WTC11 (cell line): ENCODE results near the gene DNASE1L3. TPM values are rescaled to one million over a fixed set of nuclear protein-coding genes. Genes with fewer than 3 reads are reported as not detected.

Source experiments
- ATAC-seq: fragments of 200-7000 bp; cut with Tn5 transposase; 2 replicates; pipeline ENCODE4 v1.10.0; 2021; ENCODE audit warnings: mild to moderate bottlenecking, moderate library complexity
- CTCF ChIA-PET: fragments of 300-600 bp; sonication (Branson Sonifier 250); formaldehyde crosslinking; loops from one replicate; lab custom pipeline; 2021; ENCODE audit warnings: antibody characterized with exemption; lab: Charles Lee
- POLR2A ChIA-PET: fragments of 350-600 bp; sonication (Branson Sonifier 250); formaldehyde crosslinking; loops from one replicate; lab custom pipeline; 2021; ENCODE audit warnings: antibody characterized with exemption; lab: Charles Lee
- DNase-seq: peaks from one replicate; pipeline ENCODE4 v3.0.0; 2021; ENCODE audit warnings: low spot score
- H3K27ac Mint-ChIP-seq: 2 replicates; pipeline ENCODE4 v1.8.0; 2021; ENCODE audit warnings: mixed read lengths
- H3K27me3 Mint-ChIP-seq: 2 replicates; pipeline ENCODE4 v1.8.0; 2021; ENCODE audit warnings: low read depth, mild to moderate bottlenecking, moderate library complexity, mixed read lengths
- H3K36me3 Mint-ChIP-seq: 2 replicates; pipeline ENCODE4 v1.8.0; 2021; ENCODE audit warnings: mixed read lengths
- H3K4me1 Mint-ChIP-seq: 2 replicates; pipeline ENCODE4 v1.8.0; 2022; ENCODE audit warnings: mixed read lengths
- H3K4me3 Mint-ChIP-seq: 2 replicates; pipeline ENCODE4 v1.8.0; 2021; ENCODE audit warnings: mild to moderate bottlenecking, moderate library complexity, mixed read lengths
- H3K9me3 Mint-ChIP-seq: 2 replicates; pipeline ENCODE4 v1.8.0; 2021; ENCODE audit warnings: mixed read lengths
- EMX1 ChIP-seq: fragments of 250-450 bp; sonication (Bioruptor Pico); IDR thresholded peaks from 2 replicates; pipeline ENCODE4 v1.8.0; 2021; ENCODE audit warnings: mild to moderate bottlenecking
- ESRRA ChIP-seq: sonication (generic); formaldehyde crosslinking; IDR thresholded peaks from 2 replicates; pipeline ENCODE4 v1.8.1; 2022; ENCODE audit warnings: mild to moderate bottlenecking, missing genetic modification reagents, borderline replicate concordance
- GABPB1 ChIP-seq: sonication (generic); formaldehyde crosslinking; IDR thresholded peaks from 2 replicates; pipeline ENCODE4 v1.8.1; 2023; ENCODE audit warnings: mild to moderate bottlenecking, missing genetic modification reagents
- JAZF1 ChIP-seq: fragments of 250-450 bp; sonication (Bioruptor Pico); IDR thresholded peaks from 2 replicates; pipeline ENCODE4 v1.9.0; 2021; ENCODE audit warnings: moderate library complexity, mild to moderate bottlenecking, inconsistent platforms
- MYBL2 ChIP-seq: sonication (generic); formaldehyde crosslinking; IDR thresholded peaks from 2 replicates; pipeline ENCODE4 v1.8.1; 2023; ENCODE audit warnings: mild to moderate bottlenecking, moderate library complexity, missing genetic modification reagents
- TCF7 ChIP-seq: sonication (generic); formaldehyde crosslinking; IDR thresholded peaks from 2 replicates; pipeline ENCODE4 v1.8.0; 2022; ENCODE audit warnings: mild to moderate bottlenecking, low read depth, missing genetic modification reagents, moderate library complexity
- TEAD1 ChIP-seq: sonication (generic); formaldehyde crosslinking; IDR thresholded peaks from 2 replicates; pipeline ENCODE4 v1.8.0; 2022; ENCODE audit warnings: mild to moderate bottlenecking, missing genetic modification reagents
- ZNF138 ChIP-seq: sonication (generic); formaldehyde crosslinking; conservative IDR thresholded peaks from 2 replicates; pipeline ENCODE4 v1.8.1; 2022; ENCODE audit warnings: mild to moderate bottlenecking, moderate library complexity, missing genetic modification reagents
- ZNF263 ChIP-seq: sonication (generic); formaldehyde crosslinking; IDR thresholded peaks from 2 replicates; pipeline ENCODE4 v1.8.1; 2022; ENCODE audit warnings: low read depth, mild to moderate bottlenecking, moderate library complexity, missing genetic modification reagents
- ZNF317 ChIP-seq: sonication (generic); formaldehyde crosslinking; IDR thresholded peaks from 2 replicates; pipeline ENCODE4 v1.8.1; 2023; ENCODE audit warnings: low read depth, mild to moderate bottlenecking, moderate library complexity, missing genetic modification reagents, borderline replicate concordance
- total RNA-seq: library from RNA; stranded (reverse); gene quantifications from 3 replicates; pipeline ENCODE4 v1.2.3, GENCODE V29; 2021
- TF ChIP-seq, protein P1 (sequence below): sonication (generic); formaldehyde crosslinking; IDR thresholded peaks from 2 replicates; pipeline ENCODE4 v1.8.0; 2022; ENCODE audit warnings: mild to moderate bottlenecking, missing genetic modification reagents
- TF ChIP-seq, protein P2 (sequence below): sonication (generic); formaldehyde crosslinking; IDR thresholded peaks from 2 replicates; pipeline ENCODE4 v1.8.1; 2022; ENCODE audit warnings: mild to moderate bottlenecking, moderate library complexity, missing genetic modification reagents
- TF ChIP-seq, protein P3 (sequence below): sonication (generic); formaldehyde crosslinking; conservative IDR thresholded peaks from 2 replicates; pipeline ENCODE4 v1.8.1; 2022; ENCODE audit warnings: mild to moderate bottlenecking, missing genetic modification reagents
- TF ChIP-seq, protein P4 (sequence below): sonication (generic); formaldehyde crosslinking; IDR thresholded peaks from 2 replicates; pipeline ENCODE4 v1.8.1; 2023; ENCODE audit warnings: mild to moderate bottlenecking, missing genetic modification reagents, moderate library complexity
- TF ChIP-seq, protein P5 (sequence below): sonication (generic); formaldehyde crosslinking; IDR thresholded peaks from 2 replicates; pipeline ENCODE4 v1.8.1; 2023; ENCODE audit warnings: mild to moderate bottlenecking, missing genetic modification reagents, borderline replicate concordance
- TF ChIP-seq, protein P6 (sequence below): sonication (generic); formaldehyde crosslinking; IDR thresholded peaks from 2 replicates; pipeline ENCODE4 v1.8.1; 2022; ENCODE audit warnings: low read depth, missing genetic modification reagents, borderline replicate concordance

DNASE1L3 gene
- total RNA-seq, 1 experiment from 2014 or later: not detected

DNA sequence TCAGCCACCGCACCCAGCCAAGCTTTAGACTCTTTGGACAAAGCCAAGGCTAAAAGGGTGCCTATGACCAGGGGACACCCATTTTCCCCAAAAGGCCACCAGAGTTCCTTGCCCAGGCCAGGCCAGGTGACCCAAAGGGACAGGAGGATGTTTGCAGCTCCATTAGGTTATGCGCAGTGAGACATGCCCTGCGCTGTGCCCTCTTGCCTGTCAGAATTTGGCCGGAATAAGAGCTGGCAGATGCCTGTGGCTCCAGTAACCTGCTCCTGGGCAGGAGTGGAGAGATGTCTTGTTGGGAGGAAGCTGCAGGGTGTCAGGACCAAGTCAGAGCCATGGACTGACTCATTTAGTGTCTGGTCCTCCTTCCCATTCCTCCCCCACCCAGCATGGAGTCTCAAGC, 20.5 kb downstream of the DNASE1L3 start:
- Mint-ChIP-seq H3K4me1 (peaks cover 16% of the 10 kb centered on the region), H3K27ac (no peak overlapping the region), H3K27me3 (no peaks in the 10 kb centered on the region), H3K4me3 (no peak overlapping the region)
- no peak for DNase-seq
- POLR2A ChIA-PET: interaction anchor here (1.7 kb wide), 1 partner anchor 116 kb away, joined by 4 read pairs; the partner anchor contains the start of genes HTD2 and RPP14
- no peak for ATAC-seq
- no peak for TF ChIP-seq JAZF1 (CRISPR knock-in tag)
- TF ChIP-seq ZNF263: no peak
- TF ChIP-seq ESRRA (CRISPR knock-in tag): no peak
- TF ChIP-seq, all 79 proteins: peak for 0
- CTCF ChIA-PET: interaction anchor here (1.3 to 8.1 kb wide), 6 partner anchors 13 to 123 kb away, joined by 3 to 126 read pairs (median 82); partner anchors contain the start of genes HTD2 and RPP14
- H3K9me3 Mint-ChIP-seq: no peaks in the 10 kb centered on the region
- H3K36me3 Mint-ChIP-seq: no peaks in the 10 kb centered on the region

DNA sequence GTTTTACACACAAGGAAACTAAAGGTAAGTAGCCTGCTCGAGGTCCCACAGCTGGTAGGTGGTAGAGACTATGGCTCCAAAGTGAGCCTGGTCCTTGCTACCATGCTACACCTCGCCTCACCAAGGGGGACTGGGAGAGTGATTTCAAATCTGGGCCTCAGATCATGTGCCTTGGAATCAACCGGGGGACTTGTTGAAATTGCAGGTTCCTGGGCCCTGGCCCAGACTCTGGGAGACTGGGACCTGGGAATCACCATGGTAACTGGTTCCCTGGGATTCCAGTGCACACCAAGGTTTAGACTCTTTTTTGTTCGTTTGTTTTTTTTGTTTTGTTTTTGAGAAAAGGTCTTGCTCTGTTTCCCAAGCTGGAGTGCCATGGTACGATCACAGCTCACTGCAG, 21.1 kb downstream of the DNASE1L3 start:
- H3K36me3 Mint-ChIP-seq: no peaks in the 10 kb centered on the region
- peaks cover 16% of the 10 kb centered on the region for H3K4me1 Mint-ChIP-seq
- H3K27me3 Mint-ChIP-seq: no peaks in the 10 kb centered on the region
- H3K27ac Mint-ChIP-seq: no peak overlapping the region
- H3K4me3 Mint-ChIP-seq: no peak overlapping the region
- ChIA-PET CTCF (interaction anchor here (1.3 to 8.1 kb wide), 6 partner anchors 12 to 124 kb away, joined by 3 to 126 read pairs (median 82); partner anchors contain the start of genes HTD2 and RPP14), POLR2A (interaction anchor here (1.7 kb wide), 1 partner anchor 116 kb away, joined by 4 read pairs; the partner anchor contains the start of genes HTD2 and RPP14)
- ATAC-seq (no peak), DNase-seq (no peak)
- no peaks in the 10 kb centered on the region for H3K9me3 Mint-ChIP-seq
- TF ChIP-seq ZNF138 (CRISPR knock-in tag) (no peak), EMX1 (CRISPR knock-in tag) (no peak)
- TF ChIP-seq, protein P1, sequence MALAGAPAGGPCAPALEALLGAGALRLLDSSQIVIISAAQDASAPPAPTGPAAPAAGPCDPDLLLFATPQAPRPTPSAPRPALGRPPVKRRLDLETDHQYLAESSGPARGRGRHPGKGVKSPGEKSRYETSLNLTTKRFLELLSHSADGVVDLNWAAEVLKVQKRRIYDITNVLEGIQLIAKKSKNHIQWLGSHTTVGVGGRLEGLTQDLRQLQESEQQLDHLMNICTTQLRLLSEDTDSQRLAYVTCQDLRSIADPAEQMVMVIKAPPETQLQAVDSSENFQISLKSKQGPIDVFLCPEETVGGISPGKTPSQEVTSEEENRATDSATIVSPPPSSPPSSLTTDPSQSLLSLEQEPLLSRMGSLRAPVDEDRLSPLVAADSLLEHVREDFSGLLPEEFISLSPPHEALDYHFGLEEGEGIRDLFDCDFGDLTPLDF (CRISPR knock-in tag): no peak
- TF ChIP-seq, protein P2, sequence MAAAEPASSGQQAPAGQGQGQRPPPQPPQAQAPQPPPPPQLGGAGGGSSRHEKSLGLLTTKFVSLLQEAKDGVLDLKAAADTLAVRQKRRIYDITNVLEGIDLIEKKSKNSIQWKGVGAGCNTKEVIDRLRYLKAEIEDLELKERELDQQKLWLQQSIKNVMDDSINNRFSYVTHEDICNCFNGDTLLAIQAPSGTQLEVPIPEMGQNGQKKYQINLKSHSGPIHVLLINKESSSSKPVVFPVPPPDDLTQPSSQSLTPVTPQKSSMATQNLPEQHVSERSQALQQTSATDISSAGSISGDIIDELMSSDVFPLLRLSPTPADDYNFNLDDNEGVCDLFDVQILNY (CRISPR knock-in tag): no peak

DNA sequence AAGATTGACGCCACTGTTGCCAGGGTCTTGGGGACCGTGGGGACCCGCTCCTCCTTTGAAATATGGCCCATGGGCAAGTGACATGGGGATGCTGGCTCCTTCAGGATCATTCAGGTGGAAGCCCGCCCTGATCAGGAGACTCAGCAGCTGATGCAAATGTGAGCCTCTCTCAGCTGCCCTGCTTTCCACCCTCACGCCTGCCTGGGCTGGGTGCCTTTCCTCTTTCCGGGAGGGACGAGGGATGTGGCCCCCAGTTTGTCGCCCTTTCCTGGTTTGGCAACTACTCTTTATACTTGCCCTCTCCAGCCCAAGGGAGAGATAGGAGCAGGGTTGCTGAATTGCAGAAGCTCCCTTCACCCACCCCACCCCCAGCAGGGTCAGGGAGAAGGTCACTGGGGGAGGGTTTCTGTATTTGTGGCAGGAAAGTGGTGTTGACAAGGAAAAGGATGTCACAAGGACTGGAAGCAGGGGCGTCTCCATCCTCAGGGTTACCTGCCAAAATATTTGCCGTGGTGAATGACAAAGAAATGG, 21.8 kb downstream of the DNASE1L3 start:
- no peaks in the 10 kb centered on the region for H3K36me3 Mint-ChIP-seq
- ATAC-seq: no peak
- ChIA-PET POLR2A (interaction anchor here (1.7 kb wide), 1 partner anchor 117 kb away, joined by 4 read pairs; the partner anchor contains the start of genes HTD2 and RPP14), CTCF (interaction anchor here (0.9 to 8.1 kb wide), 10 partner anchors 12 to 338 kb away, joined by 3 to 126 read pairs (median 11); partner anchors contain the start of genes HTD2, KCTD6 and RPP14)
- H3K4me3 Mint-ChIP-seq: no peak overlapping the region
- DNase-seq: no peak
- TF ChIP-seq, protein P3, sequence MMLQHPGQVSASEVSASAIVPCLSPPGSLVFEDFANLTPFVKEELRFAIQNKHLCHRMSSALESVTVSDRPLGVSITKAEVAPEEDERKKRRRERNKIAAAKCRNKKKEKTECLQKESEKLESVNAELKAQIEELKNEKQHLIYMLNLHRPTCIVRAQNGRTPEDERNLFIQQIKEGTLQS (CRISPR knock-in tag): no peak
- TF ChIP-seq GABPB1 (CRISPR knock-in tag): peak; percentile 51
- H3K27me3 Mint-ChIP-seq: no peaks in the 10 kb centered on the region
- H3K9me3 Mint-ChIP-seq: no peaks in the 10 kb centered on the region
- peaks cover 16% of the 10 kb centered on the region for H3K4me1 Mint-ChIP-seq
- H3K27ac Mint-ChIP-seq: no peak overlapping the region

DNA sequence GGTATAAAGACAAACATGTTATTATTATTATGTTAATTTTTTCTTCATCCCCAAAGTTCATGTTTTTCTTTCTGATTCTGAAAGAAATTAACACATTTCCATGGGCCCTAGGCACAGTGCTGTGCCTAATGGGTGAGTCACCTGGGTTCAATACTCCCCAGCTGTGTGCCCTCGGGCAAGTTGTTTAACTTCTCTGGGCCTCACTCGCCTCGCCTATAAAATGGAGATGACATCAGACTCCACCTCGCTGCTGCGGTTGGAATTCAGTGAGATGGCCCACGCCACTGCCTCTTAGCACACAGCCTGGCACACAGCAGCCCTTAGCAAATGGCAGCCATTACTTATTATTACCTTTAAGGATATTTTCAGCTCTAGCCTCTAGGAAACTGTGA, 22.6 kb downstream of the DNASE1L3 start:
- no peaks in the 10 kb centered on the region for H3K36me3 Mint-ChIP-seq
- H3K27me3 Mint-ChIP-seq: no peaks in the 10 kb centered on the region
- no peak overlapping the region for H3K4me3 Mint-ChIP-seq
- DNase-seq (no peak), ATAC-seq (no peak)
- ChIA-PET CTCF (interaction anchor here (0.5 to 8.1 kb wide), 52 partner anchors 9 to 450 kb away, joined by 3 to 126 read pairs (median 4); partner anchors contain the start of genes ABHD6, DNASE1L3, FLNB and HTD2), POLR2A (interaction anchor here (0.7 to 1.0 kb wide), 2 partner anchors 61 to 118 kb away, joined by 3 to 7 read pairs; partner anchors contain the start of genes HTD2 and RPP14)
- H3K27ac Mint-ChIP-seq: no peak overlapping the region; the same call in 1 of the 2 replicates
- H3K9me3 Mint-ChIP-seq: no peaks in the 10 kb centered on the region
- peaks cover 16% of the 10 kb centered on the region for H3K4me1 Mint-ChIP-seq
- TF ChIP-seq TEAD1 (CRISPR knock-in tag) (no peak), TCF7 (CRISPR knock-in tag) (no peak), MYBL2 (CRISPR knock-in tag) (no peak), ZNF317 (CRISPR knock-in tag) (no peak)
- TF ChIP-seq, protein P4, sequence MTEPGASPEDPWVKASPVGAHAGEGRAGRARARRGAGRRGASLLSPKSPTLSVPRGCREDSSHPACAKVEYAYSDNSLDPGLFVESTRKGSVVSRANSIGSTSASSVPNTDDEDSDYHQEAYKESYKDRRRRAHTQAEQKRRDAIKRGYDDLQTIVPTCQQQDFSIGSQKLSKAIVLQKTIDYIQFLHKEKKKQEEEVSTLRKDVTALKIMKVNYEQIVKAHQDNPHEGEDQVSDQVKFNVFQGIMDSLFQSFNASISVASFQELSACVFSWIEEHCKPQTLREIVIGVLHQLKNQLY: no peak
- TF ChIP-seq, protein P5, sequence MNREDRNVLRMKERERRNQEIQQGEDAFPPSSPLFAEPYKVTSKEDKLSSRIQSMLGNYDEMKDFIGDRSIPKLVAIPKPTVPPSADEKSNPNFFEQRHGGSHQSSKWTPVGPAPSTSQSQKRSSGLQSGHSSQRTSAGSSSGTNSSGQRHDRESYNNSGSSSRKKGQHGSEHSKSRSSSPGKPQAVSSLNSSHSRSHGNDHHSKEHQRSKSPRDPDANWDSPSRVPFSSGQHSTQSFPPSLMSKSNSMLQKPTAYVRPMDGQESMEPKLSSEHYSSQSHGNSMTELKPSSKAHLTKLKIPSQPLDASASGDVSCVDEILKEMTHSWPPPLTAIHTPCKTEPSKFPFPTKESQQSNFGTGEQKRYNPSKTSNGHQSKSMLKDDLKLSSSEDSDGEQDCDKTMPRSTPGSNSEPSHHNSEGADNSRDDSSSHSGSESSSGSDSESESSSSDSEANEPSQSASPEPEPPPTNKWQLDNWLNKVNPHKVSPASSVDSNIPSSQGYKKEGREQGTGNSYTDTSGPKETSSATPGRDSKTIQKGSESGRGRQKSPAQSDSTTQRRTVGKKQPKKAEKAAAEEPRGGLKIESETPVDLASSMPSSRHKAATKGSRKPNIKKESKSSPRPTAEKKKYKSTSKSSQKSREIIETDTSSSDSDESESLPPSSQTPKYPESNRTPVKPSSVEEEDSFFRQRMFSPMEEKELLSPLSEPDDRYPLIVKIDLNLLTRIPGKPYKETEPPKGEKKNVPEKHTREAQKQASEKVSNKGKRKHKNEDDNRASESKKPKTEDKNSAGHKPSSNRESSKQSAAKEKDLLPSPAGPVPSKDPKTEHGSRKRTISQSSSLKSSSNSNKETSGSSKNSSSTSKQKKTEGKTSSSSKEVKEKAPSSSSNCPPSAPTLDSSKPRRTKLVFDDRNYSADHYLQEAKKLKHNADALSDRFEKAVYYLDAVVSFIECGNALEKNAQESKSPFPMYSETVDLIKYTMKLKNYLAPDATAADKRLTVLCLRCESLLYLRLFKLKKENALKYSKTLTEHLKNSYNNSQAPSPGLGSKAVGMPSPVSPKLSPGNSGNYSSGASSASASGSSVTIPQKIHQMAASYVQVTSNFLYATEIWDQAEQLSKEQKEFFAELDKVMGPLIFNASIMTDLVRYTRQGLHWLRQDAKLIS (CRISPR knock-in tag): no peak
- TF ChIP-seq, protein P6, sequence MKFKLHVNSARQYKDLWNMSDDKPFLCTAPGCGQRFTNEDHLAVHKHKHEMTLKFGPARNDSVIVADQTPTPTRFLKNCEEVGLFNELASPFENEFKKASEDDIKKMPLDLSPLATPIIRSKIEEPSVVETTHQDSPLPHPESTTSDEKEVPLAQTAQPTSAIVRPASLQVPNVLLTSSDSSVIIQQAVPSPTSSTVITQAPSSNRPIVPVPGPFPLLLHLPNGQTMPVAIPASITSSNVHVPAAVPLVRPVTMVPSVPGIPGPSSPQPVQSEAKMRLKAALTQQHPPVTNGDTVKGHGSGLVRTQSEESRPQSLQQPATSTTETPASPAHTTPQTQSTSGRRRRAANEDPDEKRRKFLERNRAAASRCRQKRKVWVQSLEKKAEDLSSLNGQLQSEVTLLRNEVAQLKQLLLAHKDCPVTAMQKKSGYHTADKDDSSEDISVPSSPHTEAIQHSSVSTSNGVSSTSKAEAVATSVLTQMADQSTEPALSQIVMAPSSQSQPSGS (CRISPR knock-in tag): no peak
